Glutamatergic neuron (in vitro differentiated cells): ENCODE measurements around the gene SLC26A11. TPM values are rescaled to one million over a fixed set of nuclear protein-coding genes. Genes with fewer than 3 reads are reported as not detected.

Source experiments
- DNase-seq: peaks from one replicate; pipeline ENCODE4 v3.0.0; 2022
- H3K27ac Mint-ChIP-seq: one replicate; pipeline ENCODE4 v1.8.0; 2020; ENCODE audit warnings: mild to moderate bottlenecking, mixed read lengths, inconsistent platforms; ENCODE audit not compliant: unreplicated experiment
- H3K27me3 Mint-ChIP-seq: one replicate; pipeline ENCODE4 v1.8.0; 2020; ENCODE audit warnings: mild to moderate bottlenecking, moderate library complexity, mixed read lengths, inconsistent platforms; ENCODE audit not compliant: unreplicated experiment
- H3K36me3 Mint-ChIP-seq: one replicate; pipeline ENCODE4 v1.8.0; 2020; ENCODE audit warnings: mild to moderate bottlenecking, mixed read lengths, inconsistent platforms; ENCODE audit not compliant: unreplicated experiment
- H3K4me1 Mint-ChIP-seq: one replicate; pipeline ENCODE4 v1.8.0; 2020; ENCODE audit warnings: mild to moderate bottlenecking, low read depth, mixed read lengths, inconsistent platforms; ENCODE audit not compliant: unreplicated experiment
- H3K4me3 Mint-ChIP-seq: one replicate; pipeline ENCODE4 v1.8.0; 2020; ENCODE audit warnings: mild to moderate bottlenecking, mixed read lengths, inconsistent platforms; ENCODE audit not compliant: unreplicated experiment
- H3K9me3 Mint-ChIP-seq: one replicate; pipeline ENCODE4 v1.8.0; 2020; ENCODE audit warnings: mild to moderate bottlenecking, moderate library complexity, mixed read lengths, inconsistent platforms; ENCODE audit not compliant: unreplicated experiment
- CTCF ChIP-seq: fragments of 200-600 bp; sonication (generic); IDR thresholded peaks from one replicate; pipeline ENCODE4 v1.5.0; 2021; ENCODE audit not compliant: partially characterized antibody, unreplicated experiment
- total RNA-seq: library from RNA; stranded (reverse); fragmentation: NEBNext Ultra II Directional; extraction: Animal tissue kit (Norgen Biotek cat#: 25700); gene quantifications from one replicate; pipeline ENCODE4 v1.2.1, GENCODE V29; 2021; ENCODE audit not compliant: unreplicated experiment

SLC26A11 gene
- total RNA-seq, 1 donor from 2014 or later: 15.9 TPM

- H3K27me3 Mint-ChIP-seq: peaks cover 4% of the 10 kb centered on the region
- TF ChIP-seq CTCF: no peak
- peaks cover 3% of the 10 kb centered on the region for H3K4me1 Mint-ChIP-seq
- no peak for DNase-seq
- no peak overlapping the region for H3K27ac Mint-ChIP-seq
- no peak overlapping the region for H3K4me3 Mint-ChIP-seq
- no peaks in the 10 kb centered on the region for H3K36me3 Mint-ChIP-seq
- H3K9me3 Mint-ChIP-seq: peaks cover 2% of the 10 kb centered on the region
Observed at GRCh38 chr17:80281516-80281915, 61.3 kb downstream of the SLC26A11 start.

- Mint-ChIP-seq H3K27ac (peak overlapping the region; percentile 90), H3K36me3 (no peaks in the 10 kb centered on the region), H3K4me3 (peak overlapping the region; percentile 59), H3K27me3 (peaks cover 4% of the 10 kb centered on the region), H3K9me3 (peaks cover 2% of the 10 kb centered on the region), H3K4me1 (peaks cover 3% of the 10 kb centered on the region)
- peak; percentile 67 for DNase-seq
- TF ChIP-seq CTCF: no peak
Observed at GRCh38 chr17:80283116-80283852, 63.1 kb downstream of the SLC26A11 start.

- TF ChIP-seq CTCF: no peak
- no peak for DNase-seq
- H3K4me1 Mint-ChIP-seq: peaks cover 5% of the 10 kb centered on the region
- peaks cover 4% of the 10 kb centered on the region for H3K27me3 Mint-ChIP-seq
- H3K4me3 Mint-ChIP-seq: no peak overlapping the region
- no peaks in the 10 kb centered on the region for H3K36me3 Mint-ChIP-seq
- H3K27ac Mint-ChIP-seq: no peak overlapping the region
- peaks cover 2% of the 10 kb centered on the region for H3K9me3 Mint-ChIP-seq
Observed at GRCh38 chr17:80284631-80285030, 64.4 kb downstream of the SLC26A11 start.

GRCh38 chr17:80285237-80285920, 65.2 kb downstream of the SLC26A11 start:
- peaks cover 5% of the 10 kb centered on the region for H3K4me1 Mint-ChIP-seq
- no peak for TF ChIP-seq CTCF
- H3K36me3 Mint-ChIP-seq: no peaks in the 10 kb centered on the region
- peaks cover 4% of the 10 kb centered on the region for H3K27me3 Mint-ChIP-seq
- H3K9me3 Mint-ChIP-seq: peaks cover 2% of the 10 kb centered on the region
- H3K27ac Mint-ChIP-seq: no peak overlapping the region
- DNase-seq: no peak
- no peak overlapping the region for H3K4me3 Mint-ChIP-seq

GRCh38 chr17:80286638-80286960, 66.4 kb downstream of the SLC26A11 start:
- Mint-ChIP-seq H3K36me3 (peaks cover 5% of the 10 kb centered on the region), H3K4me1 (peaks cover 5% of the 10 kb centered on the region), H3K27me3 (peaks cover 3% of the 10 kb centered on the region), H3K9me3 (no peaks in the 10 kb centered on the region), H3K27ac (no peak overlapping the region), H3K4me3 (no peak overlapping the region)
- no peak for DNase-seq
- no peak for TF ChIP-seq CTCF
